Skeletal muscle cell (primary cell): ENCODE data around the gene AFF1.
A peak's percentile ranks its signal among the peaks of the same experiment; 100 is the strongest.

Experiments used
- DNase-seq: peaks from one replicate; pipeline ENCODE4 v3.0.0-alpha.2; 2010; ENCODE audit warnings: low read depth
- H3K4me3 ChIP-seq: 2 replicates; pipeline ENCODE4 v1.5.1; 2011; ENCODE audit warnings: low read depth, mild to moderate bottlenecking, control low read depth, low read length, moderate library complexity

AFF1 gene

GRCh38 chr4:86944964-86945781 is 10.4 kb downstream of the AFF1 start:
- DNase-seq = no peak
- H3K4me3 ChIP-seq = no peak overlapping the region

GRCh38 chr4:86946868-86947500 is 12.2 kb downstream of the AFF1 start:
- no peak overlapping the region for H3K4me3 ChIP-seq
- DNase-seq = no peak

- no peak for DNase-seq
- H3K4me3 ChIP-seq = no peak overlapping the region
Observed at GRCh38 chr4:86947501-86948120, 12.8 kb downstream of the AFF1 start.

GRCh38 chr4:86948276-86948675 is 13.5 kb downstream of the AFF1 start:
- DNase-seq = no peak
- no peak overlapping the region for H3K4me3 ChIP-seq

- no peak overlapping the region for H3K4me3 ChIP-seq
- no peak for DNase-seq
Observed at GRCh38 chr4:86950831-86951525, 16.2 kb downstream of the AFF1 start.

GRCh38 chr4:86955888-86956451 is 21.2 kb downstream of the AFF1 start:
- no peak overlapping the region for H3K4me3 ChIP-seq
- no peak for DNase-seq

- DNase-seq = no peak
- H3K4me3 ChIP-seq = no peak overlapping the region
Observed at GRCh38 chr4:86957215-86957614, 22.4 kb downstream of the AFF1 start.

- no peak overlapping the region for H3K4me3 ChIP-seq
- DNase-seq = no peak
Observed at GRCh38 chr4:86959588-86960500, 25.0 kb downstream of the AFF1 start.

- no peak overlapping the region for H3K4me3 ChIP-seq
- no peak for DNase-seq
Observed at GRCh38 chr4:86960557-86960961, 25.7 kb downstream of the AFF1 start.

- H3K4me3 ChIP-seq = no peak overlapping the region
- DNase-seq = no peak
Observed at GRCh38 chr4:86961116-86961515, 26.3 kb downstream of the AFF1 start.

- peak; percentile 74 for DNase-seq
- no peak overlapping the region for H3K4me3 ChIP-seq
Observed at GRCh38 chr4:86961605-86962295, 26.9 kb downstream of the AFF1 start.

- no peak for DNase-seq
- no peak overlapping the region for H3K4me3 ChIP-seq
Observed at GRCh38 chr4:86963697-86964096, 28.9 kb downstream of the AFF1 start.

GRCh38 chr4:86965019-86965976 is 30.5 kb downstream of the AFF1 start:
- DNase-seq = no peak
- H3K4me3 ChIP-seq = no peak overlapping the region

- DNase-seq = no peak
- no peak overlapping the region for H3K4me3 ChIP-seq
Observed at GRCh38 chr4:86967073-86967472, 32.3 kb downstream of the AFF1 start.

- H3K4me3 ChIP-seq = no peak overlapping the region
- DNase-seq = peak; percentile 41
Observed at GRCh38 chr4:86967798-86968197, 33.0 kb downstream of the AFF1 start.

- no peak for DNase-seq
- no peak overlapping the region for H3K4me3 ChIP-seq
Observed at GRCh38 chr4:86968547-86968946, 33.7 kb downstream of the AFF1 start.
